22Rv1 (cell line): ENCODE data around the gene TBC1D22A.

Source experiments
- H3K27ac ChIP-seq: fragments of 450-650 bp; 2 replicates; pipeline ENCODE4 v1.5.1; 2017
- ZFX ChIP-seq: fragments of 450-650 bp; IDR thresholded peaks from 2 replicates; pipeline ENCODE4 v1.6.1; 2017; ENCODE audit warnings: antibody characterized with exemption, borderline replicate concordance
- TF ChIP-seq, protein P1 (sequence below): fragments of 450-650 bp; IDR thresholded peaks from 2 replicates; pipeline ENCODE4 v1.5.1; 2017; ENCODE audit warnings: mild to moderate bottlenecking

TBC1D22A gene

DNA sequence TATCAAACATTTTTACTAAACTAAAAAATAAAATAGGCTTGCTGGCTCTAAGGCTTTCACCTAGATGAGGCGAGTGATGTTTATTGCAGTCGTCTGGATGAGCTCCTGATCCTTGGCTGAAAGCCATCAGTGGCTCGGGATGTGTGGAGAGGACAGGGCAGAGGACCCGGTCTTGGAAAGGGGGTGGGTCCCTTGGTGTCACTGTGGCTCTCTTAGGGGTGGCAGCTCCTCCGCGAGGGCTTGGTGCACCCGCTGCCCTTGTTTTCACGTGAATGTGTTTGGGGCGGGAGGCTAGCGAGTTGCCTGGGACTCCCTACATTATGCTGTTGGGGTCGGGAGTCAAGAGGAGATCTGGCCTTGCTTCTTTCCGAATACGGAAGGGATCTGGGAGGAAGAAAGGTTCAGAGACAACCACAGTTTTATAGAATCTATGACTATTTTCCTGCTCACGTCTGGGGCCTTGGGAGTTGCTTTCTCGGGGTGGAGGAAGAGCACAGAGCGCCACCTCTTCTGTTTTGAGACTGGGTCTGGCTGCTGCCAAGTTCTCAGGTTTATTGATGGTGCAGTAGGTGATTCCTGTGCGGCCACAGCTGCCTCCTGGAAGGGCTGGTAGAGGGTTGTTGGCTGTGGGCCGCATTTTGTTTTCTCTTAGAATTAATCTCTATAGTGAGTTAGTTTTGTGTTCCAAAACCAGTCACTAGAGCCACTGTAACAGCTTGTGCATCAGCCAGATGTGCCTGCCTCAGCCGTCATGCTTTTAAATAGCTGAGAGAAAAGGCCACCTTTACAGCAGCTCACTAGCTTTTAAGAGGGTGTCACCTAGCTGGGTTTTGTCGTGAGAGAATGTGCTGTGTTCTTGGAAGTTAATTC lies 12.8 kb downstream of the TBC1D22A start:
- H3K27ac ChIP-seq = peak overlapping the region; percentile 22

DNA sequence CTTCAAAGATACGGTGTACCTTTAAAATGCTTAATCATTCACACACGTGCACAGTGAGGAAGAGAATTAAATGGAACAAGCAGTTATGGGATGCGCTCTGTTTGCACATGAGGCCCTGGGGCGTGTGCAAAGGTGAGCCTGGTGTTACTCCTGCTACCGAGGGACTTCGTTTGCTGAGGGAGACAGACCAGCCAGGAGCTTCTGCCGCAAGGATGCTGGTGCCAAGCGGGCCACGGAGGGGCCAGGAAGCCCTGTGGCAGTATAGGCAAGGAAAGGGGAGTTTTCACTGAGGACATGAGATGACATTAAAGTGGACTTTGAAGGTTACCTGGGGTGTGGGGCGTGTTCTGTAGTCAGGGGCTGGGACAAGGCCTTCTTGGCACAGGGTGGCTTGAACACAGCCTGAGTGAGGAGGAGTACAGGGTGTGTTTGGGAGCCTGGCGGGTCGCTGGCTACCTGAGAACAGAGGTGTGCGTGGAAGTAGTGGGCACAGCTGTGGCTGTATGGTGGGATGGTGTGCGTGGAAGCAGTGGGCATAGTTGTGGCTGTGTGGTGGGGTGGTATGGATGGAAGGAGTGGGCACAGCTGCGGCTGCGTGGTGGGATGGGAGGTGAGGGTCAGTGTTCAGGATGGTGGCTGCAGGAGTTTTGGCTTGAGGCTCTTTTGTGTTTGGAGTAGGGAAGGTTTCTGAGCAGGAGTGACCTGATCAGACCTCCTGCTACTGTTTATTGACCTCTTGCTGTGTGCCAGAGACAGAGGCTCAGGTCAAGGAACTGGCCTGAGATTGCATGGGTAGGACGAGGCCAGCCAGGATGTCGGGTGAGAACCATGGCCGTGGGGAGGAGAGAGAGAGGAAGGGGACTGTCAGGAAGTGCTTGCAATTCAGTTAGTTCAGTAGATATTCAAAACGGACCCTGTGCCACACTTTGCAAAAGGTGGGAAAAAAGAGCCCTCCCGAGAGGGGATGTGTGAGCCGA lies 13.7 kb downstream of the TBC1D22A start:
- H3K27ac ChIP-seq = peak overlapping the region; percentile 22; the same call in 1 of the 2 replicates
- TF ChIP-seq, protein P1, sequence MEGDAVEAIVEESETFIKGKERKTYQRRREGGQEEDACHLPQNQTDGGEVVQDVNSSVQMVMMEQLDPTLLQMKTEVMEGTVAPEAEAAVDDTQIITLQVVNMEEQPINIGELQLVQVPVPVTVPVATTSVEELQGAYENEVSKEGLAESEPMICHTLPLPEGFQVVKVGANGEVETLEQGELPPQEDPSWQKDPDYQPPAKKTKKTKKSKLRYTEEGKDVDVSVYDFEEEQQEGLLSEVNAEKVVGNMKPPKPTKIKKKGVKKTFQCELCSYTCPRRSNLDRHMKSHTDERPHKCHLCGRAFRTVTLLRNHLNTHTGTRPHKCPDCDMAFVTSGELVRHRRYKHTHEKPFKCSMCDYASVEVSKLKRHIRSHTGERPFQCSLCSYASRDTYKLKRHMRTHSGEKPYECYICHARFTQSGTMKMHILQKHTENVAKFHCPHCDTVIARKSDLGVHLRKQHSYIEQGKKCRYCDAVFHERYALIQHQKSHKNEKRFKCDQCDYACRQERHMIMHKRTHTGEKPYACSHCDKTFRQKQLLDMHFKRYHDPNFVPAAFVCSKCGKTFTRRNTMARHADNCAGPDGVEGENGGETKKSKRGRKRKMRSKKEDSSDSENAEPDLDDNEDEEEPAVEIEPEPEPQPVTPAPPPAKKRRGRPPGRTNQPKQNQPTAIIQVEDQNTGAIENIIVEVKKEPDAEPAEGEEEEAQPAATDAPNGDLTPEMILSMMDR = no peak
- TF ChIP-seq ZFX = no peak

More for the DNA sequence above, 12.8 kb downstream of the TBC1D22A start:
- TF ChIP-seq, protein P1 = no peak
- TF ChIP-seq ZFX = no peak

DNA sequence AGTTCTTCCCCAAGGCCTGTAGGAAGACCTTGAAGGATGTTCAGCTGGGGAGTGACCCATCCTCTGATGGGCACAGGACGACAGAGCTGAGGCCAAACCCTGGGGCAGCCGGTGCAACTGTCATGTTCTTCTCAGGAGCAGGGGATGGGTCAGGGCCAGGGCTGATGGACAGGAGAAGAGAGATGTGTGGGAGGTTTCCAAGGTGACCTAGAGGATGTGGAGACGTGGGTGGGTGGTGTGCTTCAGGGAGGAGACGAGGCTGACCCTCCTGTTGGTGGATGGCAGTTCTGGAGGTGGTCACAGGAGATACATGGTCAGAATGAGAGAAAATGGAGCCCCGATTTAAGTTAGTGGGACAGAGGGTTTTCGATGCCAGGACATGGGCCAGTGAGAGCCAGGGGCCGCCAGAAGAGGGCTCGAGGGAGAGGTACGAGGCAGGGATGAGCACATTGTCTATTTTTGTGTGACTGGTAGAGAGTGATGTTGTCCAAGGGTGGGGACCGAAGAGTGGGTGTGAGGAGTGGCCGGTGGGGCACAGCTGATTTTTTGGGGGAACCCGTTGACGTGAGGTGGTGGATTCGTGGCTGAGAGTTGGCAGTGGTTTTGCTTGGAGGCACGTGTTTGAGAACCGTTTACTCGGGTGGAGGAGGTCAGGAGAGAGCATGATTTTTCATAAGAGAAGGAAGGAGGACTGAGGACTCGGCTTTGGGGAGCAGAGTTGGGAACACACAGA lies 14.6 kb downstream of the TBC1D22A start:
- no peak for TF ChIP-seq ZFX
- TF ChIP-seq, protein P1 = no peak
- H3K27ac ChIP-seq = no peak overlapping the region

DNA sequence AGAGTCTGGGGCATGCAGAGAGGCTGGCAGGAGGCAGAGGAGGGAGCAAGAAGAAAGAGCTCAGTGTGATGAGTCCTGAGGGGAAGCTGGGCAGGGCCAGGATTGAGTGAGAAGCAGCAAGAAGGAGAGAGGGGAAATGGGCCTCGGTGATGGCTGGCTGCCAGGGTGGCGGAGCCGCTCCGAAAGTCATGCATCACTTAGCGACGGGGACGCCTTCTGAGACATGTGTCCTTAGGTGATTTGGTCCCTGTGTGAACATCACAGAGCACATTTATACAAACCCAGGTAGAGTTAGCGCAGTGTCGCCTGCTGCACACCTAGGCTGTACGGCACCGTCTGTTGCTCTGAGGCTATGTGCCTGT lies 15.1 kb downstream of the TBC1D22A start:
- no peak overlapping the region for H3K27ac ChIP-seq

DNA sequence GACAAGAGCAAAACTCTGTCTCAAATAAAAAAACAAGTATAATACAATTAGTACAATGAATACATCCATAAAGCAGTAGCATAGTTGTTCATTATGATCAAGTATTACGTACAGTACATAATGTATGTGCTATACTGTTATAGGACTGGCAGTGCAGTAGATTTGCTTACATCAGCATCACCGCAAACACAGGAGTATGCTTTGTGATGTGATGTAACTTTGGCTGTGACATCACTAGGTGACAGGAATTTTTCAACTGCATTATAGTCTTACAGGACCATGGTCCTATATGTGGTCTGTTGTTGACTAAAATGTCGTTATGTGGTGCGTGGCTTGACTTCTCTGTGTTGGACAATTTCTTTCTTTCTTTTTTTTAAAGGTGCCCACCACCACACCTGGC lies 16.6 kb downstream of the TBC1D22A start:
- no peak overlapping the region for H3K27ac ChIP-seq
- TF ChIP-seq ZFX = no peak
- TF ChIP-seq, protein P1 = no peak

More for the DNA sequence above, 15.1 kb downstream of the TBC1D22A start:
- TF ChIP-seq, protein P1 = no peak

DNA sequence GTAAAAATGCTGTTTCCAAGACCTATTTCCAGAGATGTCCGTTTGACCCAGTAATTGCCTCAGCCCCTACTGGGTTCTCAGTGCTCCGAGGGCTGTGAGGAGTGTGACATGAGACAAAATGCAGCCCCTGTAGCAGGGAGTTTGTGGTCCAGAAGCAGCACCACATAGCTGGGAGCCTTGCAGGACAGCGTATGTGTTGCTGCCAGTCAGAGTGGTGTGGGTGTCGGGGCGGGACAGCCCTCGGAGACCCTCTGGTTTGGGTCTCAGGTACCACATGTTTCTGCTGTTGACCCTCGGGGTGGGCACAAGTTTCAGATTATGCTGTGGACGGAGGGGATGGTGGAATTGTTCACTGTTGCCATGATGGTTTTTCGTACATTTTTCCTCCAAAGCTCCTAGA lies 17.2 kb downstream of the TBC1D22A start:
- H3K27ac ChIP-seq = no peak overlapping the region
- TF ChIP-seq ZFX = no peak
- TF ChIP-seq, protein P1 = no peak
